Measurements from ENCODE around the gene SP6.

- TF ChIP-seq CTCF (IDR thresholded peaks at IDR 0.05) (no peak), POLR2A (IDR thresholded peaks at IDR 0.05) (no peak)
Observed at GRCh38 chr17:47830396-47831002, 20.5 kb downstream of the SP6 start.
